Measurements from ENCODE around the gene SLC5A11.
"Not testable (repeated sequence)": the region's sequence is repeated elsewhere in the genome, so short reads cannot be mapped to it uniquely, and the experiment has no call there.

The SLC5A11 gene, protein sequence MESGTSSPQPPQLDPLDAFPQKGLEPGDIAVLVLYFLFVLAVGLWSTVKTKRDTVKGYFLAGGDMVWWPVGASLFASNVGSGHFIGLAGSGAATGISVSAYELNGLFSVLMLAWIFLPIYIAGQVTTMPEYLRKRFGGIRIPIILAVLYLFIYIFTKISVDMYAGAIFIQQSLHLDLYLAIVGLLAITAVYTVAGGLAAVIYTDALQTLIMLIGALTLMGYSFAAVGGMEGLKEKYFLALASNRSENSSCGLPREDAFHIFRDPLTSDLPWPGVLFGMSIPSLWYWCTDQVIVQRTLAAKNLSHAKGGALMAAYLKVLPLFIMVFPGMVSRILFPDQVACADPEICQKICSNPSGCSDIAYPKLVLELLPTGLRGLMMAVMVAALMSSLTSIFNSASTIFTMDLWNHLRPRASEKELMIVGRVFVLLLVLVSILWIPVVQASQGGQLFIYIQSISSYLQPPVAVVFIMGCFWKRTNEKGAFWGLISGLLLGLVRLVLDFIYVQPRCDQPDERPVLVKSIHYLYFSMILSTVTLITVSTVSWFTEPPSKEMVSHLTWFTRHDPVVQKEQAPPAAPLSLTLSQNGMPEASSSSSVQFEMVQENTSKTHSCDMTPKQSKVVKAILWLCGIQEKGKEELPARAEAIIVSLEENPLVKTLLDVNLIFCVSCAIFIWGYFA

GRCh38 chr16:24845726-24846547, at the start of gene SLC5A11:
TSS of gene SLC5A11 (plus strand) at chr16:24845963. CDS start at chr16:24858644, 12,681 bp downstream.
- DNase-seq (ENCODE audit: low read depth in 1 of 2, low spot score in 1 of 2), result no peak

DNA sequence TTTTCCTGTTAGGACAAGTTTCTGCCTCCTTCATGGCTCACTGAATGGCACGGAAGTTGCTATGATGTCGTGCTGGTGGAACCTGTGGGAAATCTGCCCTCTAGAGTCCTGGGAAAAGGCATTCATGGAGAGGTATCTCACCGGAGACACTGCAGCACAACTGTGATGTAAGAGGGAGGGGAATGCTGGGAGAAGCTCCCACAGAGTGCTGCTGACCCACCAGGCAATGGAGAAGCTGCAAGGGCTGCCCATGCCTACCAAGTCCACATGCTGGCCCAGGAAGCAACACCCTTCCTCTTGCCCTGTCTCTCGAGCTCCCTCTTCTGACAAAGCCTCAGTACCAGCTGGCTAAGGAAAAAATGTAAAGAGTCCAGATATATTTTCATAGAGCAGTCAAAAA, 45.2 kb upstream of the SLC5A11 start:
- no peak for DNase-seq (ENCODE audit: low read depth in 1 of 2, low spot score in 1 of 2)

DNA sequence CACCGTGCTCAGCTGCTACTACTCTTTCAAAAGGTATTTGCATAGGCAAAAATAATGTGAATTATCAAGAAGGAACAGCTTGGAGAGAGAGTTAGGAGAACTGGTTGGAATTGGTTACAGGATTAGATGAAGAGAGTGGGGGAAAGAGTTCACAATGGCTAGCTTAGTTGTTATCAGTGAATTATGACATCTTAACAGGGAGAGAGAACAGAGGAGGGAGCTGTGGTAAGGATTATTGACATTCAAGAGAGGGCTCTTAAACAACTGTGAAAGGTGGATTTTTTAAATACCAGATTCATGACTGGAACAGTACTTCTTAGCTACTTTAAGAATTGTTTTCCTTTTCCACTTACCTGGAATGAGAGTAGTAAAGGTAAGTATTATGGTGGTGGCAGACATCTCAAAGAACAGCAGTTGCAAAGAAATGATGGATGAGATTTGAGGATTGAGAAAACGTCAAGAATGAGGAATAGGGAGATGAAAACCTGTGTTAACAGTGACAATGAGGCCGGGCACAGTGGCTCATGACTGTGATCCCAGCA, 43.9 kb upstream of the SLC5A11 start:
- DNase-seq (ENCODE audit: low read depth in 1 of 2, low spot score in 1 of 2), result no peak

DNA sequence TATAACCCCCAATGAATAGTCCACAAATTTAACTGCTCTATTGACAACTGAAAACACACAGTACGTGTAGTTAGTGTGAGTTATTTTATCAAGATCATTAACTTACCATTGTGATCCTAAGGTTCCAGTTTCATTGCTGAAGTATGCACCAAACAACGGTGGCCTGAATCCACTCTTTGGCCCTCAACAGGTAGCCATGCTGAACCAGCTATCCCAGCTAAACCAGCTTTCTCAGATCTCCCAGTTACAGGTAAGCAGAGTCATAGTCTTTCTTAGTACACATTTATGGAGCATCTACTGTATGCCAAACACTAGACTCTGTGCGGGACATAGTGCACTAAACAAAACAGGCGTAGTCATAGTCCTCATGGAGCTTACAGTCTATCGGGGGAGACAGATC, 40.3 kb upstream of the SLC5A11 start:
- DNase-seq (ENCODE audit: low read depth in 1 of 2, low spot score in 1 of 2), result no peak

DNA sequence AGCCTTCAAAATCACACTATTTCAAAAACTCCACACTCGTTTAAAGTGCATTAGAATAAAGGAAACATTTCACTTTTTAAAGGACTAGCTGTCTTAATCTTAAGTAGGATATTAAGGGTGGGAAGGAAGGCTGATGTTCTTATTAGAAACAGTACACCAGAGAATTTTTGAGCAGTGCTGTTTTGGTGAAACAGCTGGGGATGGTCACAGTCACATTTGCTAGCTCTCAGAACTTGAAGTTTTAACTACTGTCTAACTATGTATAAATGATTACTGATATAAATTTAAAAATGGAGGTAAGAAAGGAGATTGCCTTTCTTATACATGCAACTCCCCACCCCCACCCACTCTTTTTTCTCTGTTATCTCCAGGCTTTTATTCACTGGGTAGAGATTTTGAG, 38.5 kb upstream of the SLC5A11 start:
- no peak for DNase-seq (ENCODE audit: low read depth in 1 of 2, low spot score in 1 of 2)

GRCh38 chr16:24810951-24811843, 34.6 kb upstream of the SLC5A11 start:
- no peak for DNase-seq (ENCODE audit: low read depth in 1 of 2, low spot score in 1 of 2)

DNA sequence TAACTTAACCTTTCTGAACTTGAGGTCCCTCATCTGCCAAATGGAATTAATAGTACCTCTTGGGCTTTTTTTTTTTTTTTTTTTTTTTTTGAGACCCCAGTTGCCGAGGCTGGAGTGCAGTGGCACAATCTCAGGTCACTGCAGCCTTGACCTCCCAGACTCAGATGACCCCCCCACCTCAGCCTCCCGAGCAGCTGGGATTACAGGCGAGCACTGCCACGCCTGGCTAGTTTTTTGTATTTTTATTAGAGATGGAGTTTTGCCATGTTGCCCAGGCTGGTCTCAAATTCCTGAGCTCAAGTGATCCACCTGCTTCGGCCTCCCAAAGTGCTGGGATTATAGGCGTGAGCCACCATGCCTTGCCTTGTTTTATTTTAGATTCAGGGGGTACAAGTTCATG, 33.0 kb upstream of the SLC5A11 start:
- DNase-seq (ENCODE audit: low read depth in 1 of 2, low spot score in 1 of 2), result not testable (repeated sequence)

DNA sequence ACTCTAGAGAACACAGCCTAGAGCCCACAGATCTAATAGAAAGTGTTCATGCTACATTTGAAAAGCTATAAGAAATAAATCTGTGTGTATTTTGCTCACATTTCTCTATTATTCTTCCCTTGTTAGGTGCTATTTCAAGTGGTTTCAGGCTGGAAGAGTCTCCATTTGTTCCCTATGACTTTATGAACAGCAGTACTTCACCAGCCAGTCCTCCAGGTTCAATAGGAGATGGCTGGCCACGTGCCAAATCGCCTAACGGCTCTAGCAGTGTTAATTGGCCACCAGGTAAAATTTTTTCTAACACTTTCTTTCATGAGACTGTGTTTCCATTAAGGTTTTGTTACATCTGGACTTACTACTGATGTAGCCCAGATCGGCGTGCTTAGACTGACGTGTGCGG, 30.7 kb upstream of the SLC5A11 start:
- no peak for DNase-seq (ENCODE audit: low read depth in 1 of 2, low spot score in 1 of 2)

DNA sequence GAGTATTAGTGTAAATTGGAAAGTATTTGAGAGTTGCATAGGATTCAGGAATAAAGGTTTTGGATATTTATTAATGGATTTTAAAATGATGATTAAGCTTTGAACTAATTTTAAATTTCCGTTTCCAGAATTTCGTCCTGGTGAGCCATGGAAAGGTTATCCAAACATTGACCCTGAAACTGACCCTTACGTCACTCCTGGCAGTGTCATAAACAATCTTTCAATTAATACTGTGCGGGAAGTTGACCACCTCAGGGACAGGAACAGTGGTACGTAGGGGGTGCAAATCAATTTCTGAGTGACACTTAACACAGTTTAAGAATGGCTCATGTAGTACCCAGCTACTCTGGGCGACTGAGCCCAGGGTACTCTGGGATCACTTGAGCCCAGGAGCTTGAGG, 29.1 kb upstream of the SLC5A11 start:
- DNase-seq (ENCODE audit: low read depth in 1 of 2, low spot score in 1 of 2), result no peak

DNA sequence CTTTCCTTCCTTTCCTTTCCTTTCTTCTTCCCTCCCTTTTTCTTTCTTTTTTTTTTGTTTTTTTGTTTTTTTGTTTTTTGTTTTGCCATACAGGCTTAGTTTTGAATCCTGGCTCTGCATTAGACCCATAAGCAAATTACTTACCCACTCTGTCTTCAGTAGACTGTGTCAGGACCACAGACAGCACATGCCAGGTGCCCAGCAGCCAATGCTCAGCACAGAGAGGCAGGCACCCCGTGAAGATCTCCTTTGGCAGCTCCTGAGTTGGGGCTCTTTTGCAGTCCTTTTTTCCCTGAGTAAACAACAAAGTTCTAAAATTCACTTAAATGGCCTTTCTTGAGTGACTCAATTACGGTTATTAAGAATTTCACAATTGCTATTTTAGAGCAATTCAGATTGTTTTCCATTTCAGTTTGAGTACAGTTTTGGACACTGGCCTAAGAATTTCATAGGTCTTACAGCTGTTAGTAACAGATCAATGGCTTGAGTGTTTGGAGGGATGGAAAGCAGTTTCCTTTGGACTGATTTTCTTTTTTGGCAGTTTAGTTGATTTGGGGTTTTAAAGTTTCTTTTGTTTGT, 26.2 kb upstream of the SLC5A11 start:
- DNase-seq (ENCODE audit: low read depth in 1 of 2, low spot score in 1 of 2), result no peak

DNA sequence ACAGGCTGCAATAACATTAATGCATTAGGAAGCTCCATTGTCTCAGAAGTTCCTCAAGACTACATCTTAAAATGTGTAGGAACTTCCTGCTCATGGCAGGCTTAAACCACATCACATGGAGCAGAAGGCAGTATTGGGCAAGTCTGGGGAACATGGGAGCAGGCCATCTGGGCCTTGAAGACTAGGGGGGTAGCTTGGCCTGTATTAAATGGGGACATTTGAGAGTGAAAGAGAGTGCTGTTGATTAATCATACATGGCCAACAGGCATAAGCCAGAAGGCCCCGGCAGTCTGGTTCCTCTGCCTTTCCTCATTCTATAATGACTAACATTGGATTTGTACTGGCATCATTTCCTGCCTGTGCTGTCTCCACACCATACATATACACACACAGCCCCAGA, 25.2 kb upstream of the SLC5A11 start:
- no peak for DNase-seq (ENCODE audit: low read depth in 1 of 2, low spot score in 1 of 2)

GRCh38 chr16:24821129-24821528, 24.6 kb upstream of the SLC5A11 start:
- DNase-seq (ENCODE audit: low read depth in 1 of 2, low spot score in 1 of 2), result no peak

DNA sequence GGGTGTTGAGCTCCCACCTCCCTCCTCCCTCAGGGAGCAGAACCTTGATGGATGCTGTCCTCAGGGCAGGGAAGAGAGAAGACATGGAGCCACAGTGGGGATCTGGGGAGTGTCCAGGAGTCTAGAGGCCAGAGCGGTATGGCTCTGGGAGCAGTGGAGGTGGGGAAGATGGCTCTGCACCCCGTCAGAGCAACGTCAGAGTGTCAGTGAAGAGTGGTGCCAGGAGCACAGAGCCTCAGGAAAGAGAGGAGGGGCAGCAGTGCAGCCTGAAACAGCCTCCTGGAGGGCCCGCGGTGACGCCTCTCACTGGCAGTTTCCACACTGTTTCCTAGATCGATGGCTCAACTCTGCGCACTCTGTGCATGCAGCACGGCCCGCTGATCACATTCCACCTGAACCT, 23.2 kb upstream of the SLC5A11 start:
- DNase-seq (ENCODE audit: low read depth in 1 of 2, low spot score in 1 of 2), result no peak

- DNase-seq (ENCODE audit: low read depth in 1 of 2, low spot score in 1 of 2), result no peak
Observed at GRCh38 chr16:24822974-24823373, 22.8 kb upstream of the SLC5A11 start.

- no peak for DNase-seq (ENCODE audit: low read depth in 1 of 2, low spot score in 1 of 2)
Observed at GRCh38 chr16:24825696-24826095, 20.1 kb upstream of the SLC5A11 start.

DNA sequence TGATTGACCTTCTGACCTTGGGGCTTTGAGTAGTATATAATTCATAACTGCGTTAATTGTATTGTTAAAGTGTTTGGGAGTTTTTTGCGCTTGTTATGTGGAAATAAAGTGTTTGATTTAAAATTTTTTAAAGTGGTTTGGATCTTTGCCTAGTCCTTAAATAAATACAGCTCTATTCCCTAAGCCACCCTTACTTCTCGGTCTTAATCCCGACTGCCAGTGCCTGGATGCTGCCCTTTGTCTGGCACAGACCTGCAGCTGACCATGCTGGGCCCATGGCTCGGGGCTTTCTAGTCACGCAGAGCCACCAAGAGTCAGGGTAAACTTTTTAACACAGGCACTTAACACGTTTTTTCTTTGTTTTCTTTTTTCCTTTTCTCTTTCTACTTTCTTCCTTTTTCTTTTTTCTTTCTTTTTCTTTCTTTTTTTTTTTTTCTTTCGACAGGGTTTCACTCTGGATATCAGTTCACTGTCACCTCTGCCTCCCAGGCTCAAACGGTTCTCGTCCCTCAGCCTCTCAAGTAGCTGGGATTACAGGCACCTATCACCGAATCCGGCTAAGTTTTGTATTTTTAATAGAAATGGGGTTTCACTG, 19.6 kb upstream of the SLC5A11 start:
- no peak for DNase-seq (ENCODE audit: low read depth in 1 of 2, low spot score in 1 of 2)

GRCh38 chr16:24826817-24827566, 18.8 kb upstream of the SLC5A11 start:
- DNase-seq (ENCODE audit: low read depth in 1 of 2, low spot score in 1 of 2), result no peak

DNA sequence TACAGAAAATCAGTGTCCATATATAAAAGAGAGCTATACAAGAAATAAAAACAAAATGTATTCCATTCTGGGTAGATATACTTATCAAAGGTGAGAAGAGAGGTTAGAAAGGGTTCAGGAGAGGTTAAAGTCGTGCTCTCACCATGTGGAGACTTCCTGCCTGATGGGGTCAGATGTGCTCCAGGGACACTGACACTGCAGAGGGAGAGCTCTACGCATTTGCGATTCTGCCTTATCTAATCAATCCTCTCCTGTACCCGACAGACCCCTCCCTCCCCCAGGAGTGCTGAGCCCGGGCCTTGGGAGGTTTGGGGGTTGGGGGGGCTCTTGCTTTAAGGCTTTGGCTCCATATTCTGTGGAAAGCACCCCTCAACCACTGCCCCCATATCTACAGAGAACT, 16.6 kb upstream of the SLC5A11 start:
- no peak for DNase-seq (ENCODE audit: low read depth in 1 of 2, low spot score in 1 of 2)

- DNase-seq (ENCODE audit: low read depth in 1 of 2, low spot score in 1 of 2), result no peak
Observed at GRCh38 chr16:24833352-24833751, 12.4 kb upstream of the SLC5A11 start.

Measured in activated CD4-positive, alpha-beta T cell treated with anti-CD3 and anti-CD28 coated beads, Interleukin-2, amount 50 U/mL, for 24 hours (primary cell).